GM19468 (cell line): ENCODE results near the gene SYT17.

Experiments used
- ATAC-seq: cut with Tn5 transposase; IDR thresholded peaks from one replicate; pipeline ENCODE4 v1.9.1; 2021; ENCODE audit warnings: mild to moderate bottlenecking, moderate library complexity, moderate number of reproducible peaks; ENCODE audit not compliant: unreplicated experiment; ENCODE audit errors: extremely low read depth

SYT17 gene

DNA sequence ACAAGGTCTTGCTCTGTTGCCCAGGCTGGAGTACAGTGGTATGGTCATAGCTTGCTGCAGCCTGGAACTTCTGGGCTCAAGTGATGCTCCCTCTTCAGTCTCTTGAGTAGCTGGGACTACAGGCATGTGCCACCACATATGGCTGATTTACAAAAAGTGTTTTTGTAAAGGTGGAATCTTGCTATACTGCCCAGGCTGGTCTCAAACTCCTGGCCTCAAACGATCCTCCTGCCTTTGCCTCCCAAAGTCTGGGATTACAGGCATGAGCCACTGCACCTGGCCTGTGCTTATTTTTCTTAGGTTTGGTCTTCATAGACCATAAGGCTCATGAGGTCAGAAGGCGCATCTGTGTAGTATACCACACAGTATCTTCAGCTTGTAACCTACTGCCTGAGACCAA is 122.8 kb downstream of the SYT17 start:
- ATAC-seq, result no peak

DNA sequence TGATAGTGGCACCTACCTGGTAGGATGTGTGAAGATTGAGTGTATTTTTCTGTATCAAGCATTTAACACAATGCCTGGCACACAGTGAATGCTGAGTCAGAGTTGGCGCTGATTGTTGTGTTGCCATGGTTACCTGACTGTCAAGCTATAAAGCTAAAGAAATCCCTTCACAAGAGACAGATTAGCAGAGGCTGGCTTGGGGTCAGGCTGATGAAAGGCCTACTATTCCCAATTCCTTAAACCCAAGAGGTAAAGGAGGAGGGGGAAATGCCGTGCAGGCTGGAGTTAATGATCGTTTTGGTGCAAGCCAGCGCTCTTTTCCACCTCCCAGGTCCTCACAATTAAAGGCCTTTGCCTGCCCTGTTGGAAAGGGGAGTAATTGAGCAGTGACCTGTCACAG is 123.4 kb downstream of the SYT17 start:
- no peak for ATAC-seq

DNA sequence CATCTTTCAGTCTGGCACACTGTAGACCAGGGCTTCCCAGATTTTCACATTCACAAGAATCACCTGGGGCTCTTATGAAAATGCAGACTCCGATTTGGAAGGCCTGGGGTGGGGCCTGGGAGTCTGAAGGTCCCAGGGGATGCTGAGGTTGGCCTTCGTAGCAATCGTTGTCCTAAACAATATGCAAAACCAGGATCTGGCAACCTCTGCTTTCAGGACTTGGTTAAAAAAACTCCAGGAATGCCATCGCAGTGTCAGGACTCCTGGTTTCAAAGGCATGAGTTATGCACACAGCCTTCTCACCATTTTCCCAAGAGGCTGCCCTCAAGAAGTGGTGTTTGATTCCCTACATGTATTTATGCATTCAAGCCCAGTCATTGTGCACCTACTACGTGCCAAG is 124.1 kb downstream of the SYT17 start:
- no peak for ATAC-seq

DNA sequence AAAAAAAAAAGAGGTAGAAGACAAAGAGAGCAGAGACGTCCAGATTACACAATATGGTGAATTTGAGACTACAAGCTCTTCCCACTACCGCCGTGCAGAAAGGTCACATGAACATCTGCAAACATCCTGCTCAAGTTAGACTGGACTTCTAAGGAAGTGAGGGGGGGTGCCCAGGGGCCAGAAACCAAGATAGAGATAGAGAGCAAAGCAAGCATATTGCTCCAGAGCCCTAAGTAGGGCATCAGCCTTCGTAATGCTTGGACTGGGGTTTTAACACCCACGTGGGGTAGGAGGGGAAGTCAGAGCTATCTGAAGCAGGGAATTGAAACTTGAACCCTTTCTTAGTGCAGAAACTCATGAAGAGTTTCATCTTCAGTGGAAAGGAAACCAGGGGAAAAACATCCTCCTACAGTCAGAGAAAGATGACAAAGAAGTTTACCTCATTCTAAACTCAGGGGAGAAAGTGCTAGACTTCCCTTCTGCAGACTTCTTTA is 126.2 kb downstream of the SYT17 start:
- ATAC-seq, result no peak

DNA sequence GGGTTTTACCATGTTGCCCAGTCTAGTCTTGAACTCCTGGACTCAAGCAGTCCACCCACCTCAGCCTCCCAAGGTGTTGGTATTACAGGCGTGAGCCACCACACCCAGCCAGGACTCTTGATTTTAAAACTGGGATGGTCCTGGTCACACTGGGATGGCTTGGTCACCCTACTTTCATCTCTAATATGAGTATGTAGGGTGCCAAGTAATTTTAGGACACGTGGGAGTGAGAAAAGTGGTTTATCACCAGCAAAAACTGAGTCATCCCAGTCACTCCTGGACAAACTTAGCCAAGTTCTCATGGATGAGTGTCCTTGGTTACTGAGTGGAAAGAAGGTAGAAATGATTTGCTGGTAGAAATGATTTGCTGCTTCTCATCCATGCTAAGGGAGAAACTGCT is 127.4 kb downstream of the SYT17 start:
- ATAC-seq, result no peak

DNA sequence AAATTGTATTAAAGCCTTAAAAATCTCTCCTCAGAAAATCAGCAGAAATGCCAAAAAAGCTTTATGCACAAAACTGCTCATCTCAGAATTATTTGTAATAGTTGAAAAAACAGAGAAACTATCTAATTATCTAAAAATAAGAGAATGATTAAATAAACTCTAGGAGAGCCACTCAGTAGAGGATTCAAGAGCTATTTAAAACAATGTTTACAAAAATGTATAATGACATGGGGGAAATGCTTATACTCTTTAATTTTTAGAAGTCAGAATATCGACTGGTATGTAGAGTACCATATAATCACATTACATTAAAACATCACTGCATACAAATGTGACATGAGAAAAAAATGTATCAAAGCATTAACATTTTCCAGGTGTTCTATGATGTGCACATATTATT is 129.4 kb downstream of the SYT17 start:
- ATAC-seq, result no peak

DNA sequence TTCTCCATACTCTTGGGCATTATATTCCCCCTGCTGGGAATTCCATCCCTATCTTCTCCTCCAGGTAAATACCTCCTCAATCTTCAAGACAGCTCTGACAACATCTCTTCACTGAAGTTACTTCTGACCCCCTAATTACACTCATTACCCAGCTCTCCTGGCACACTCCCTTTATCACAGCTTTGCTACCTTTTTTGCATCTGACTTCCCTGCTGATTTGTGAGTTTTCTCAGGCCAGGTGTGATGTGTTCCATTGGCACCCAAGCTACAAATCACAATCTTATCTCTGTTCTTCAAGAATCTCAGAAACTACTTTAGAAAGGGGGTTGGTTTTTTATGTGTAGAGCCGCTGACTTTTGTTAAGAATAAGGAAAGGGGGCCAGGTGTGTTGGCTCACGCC is 131.5 kb downstream of the SYT17 start:
- ATAC-seq, result no peak

DNA sequence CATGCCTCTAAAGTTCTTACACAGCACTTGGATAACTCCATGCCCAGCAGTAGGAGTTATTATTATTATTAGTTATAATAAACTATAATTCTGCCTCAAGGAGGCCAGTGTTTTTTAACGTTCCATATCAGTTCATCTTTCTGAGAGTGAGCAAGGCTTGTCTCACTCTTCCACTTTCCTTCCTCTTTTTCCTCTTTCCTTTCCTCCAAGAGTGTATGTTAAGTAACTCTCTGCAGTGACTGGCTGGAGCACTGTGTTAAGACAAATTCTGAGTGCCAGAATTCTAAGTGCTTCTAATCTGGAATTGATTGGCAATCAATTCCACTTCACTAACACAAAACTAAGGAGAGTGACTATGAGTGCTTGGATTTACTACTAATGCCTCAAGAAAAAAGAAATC is 133.9 kb downstream of the SYT17 start:
- no peak for ATAC-seq

DNA sequence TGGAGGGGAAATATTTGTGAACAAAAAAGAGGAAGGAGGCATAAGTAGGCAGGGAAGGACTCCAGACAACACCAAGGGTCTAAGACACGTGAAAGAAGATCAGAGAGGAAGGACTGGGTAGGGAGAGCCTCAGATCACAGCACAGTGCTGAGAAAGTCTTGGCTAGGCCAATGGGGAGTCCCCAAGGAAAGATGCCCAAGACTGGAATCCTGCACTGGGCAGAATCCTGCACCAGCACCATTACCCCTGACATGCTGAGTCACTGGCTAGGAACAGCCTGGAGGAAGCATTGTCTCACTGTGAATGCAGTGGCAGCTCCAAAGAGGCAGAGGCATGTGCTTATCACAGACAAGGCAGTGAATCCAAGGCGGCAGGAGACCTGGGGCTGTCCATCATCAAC is 136.7 kb downstream of the SYT17 start:
- ATAC-seq, result no peak

DNA sequence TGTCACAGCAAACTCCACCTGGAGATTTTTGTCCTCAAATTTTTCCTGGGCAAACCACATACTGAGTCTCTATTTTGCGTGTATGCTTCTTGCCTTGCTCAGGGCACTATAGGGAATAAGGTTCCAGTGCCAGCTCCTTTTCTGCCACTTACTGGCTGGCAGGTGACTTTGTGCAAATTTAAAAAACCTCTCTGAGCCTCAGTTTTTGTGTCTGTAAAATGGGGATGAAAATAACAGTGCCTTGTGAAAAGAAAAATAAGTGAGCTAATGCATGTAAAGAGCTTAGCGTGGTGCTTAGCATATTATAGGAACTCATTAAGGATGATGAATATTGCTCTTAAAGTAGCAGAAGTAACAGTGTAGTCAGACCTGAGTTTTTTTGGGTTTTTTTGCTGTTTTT is 137.4 kb downstream of the SYT17 start:
- ATAC-seq, result no peak

DNA sequence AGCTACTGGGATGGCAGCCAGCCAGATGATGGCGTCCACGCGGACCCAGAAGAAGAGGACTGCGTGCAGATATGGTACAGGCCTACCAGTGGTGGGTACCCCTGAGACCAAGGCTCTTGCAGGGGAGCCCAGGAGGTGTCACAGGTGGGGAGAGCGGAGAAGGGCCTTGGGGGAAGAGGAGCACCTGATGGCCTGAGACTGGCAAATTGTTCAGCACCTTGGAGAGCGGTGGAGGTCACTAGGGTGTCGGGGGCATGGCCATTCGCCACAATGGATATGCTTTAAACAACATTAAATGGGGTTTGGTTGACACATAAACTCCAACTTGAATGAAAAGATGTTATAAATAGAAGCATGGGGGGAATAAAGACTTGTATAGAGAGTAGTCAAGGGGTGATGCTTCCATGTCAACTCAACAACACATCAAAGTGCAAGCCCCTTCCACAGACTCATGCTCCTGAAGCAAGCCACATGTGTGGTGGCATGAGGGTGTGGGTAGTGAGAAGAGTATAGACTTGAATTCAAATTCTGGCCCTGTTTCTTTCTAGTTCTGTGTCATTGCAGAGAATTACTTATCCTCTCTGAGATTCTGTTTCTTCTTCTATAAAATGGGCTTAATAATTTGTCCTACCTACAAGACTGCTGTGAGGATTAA is 139.7 kb downstream of the SYT17 start:
- ATAC-seq, result no peak

DNA sequence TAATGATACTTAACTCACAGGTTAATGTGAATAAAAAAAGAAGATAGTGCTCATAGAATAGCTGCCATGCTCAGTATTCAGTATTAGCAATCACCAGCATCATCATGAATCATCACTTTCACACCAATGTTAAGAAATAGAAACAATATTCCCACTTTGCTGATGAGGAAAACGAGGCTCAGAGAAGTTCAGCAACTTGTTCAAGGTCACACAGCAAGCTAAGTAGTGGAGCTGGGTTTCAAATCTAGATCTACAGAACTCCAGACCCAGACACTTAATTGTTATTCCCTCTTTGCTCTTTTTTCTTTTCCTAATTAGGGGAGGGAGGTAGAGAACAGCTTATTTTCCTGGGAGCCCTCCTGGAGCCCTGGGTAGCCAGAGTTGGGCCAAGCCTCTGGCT is 140.4 kb downstream of the SYT17 start:
- no peak for ATAC-seq

DNA sequence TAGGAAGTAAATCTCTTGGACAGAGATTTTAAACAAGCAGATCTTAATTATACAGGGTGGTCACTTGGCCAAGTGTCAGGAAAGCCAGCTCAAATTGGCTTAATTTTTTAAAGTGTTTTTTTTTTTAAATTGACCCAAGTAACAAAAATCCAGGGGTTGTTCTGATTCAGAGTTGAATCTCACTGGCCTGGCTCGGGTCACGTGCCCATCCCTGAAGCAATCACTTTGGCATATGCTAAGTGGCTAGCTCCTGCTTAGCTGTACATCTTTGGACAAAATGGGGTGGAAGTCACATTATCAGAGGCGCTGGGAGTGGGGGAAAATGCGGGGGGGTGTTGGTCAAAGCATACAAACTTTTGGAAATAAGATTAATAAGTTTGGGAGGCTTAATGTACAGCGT is 141.1 kb downstream of the SYT17 start:
- no peak for ATAC-seq

DNA sequence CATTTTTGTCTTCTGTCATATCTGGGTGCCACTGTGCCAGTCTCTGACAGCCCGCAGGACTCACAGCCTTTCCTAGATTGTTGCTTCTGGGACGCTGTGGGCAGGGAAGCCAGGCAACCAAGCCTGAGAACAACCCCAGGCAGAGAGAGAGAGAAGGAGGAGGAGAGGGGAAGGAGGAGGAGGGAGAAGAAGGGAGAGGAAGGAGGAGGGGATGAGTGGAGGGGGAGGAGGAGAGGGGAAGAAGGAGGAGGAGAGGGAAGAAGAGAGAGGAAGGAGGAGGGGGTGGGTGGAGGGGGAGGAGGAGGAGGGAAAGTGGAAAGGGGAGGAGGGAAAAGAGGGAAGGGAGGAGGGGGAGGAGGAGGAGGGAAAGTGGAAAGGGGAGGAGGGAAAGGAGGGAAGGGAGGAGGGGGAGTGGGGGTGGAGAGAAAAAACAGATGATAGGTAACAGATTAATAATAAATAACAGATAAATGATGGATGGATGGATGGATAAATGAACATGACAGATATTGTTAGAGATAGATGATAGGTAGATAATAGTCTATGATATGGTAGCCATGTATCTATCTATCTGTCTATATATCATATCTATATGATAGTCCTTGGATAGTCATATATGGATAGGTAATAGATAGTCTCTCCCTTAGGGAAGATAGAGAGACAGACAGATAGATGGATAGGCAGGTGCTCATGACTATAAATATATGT is 146.8 kb downstream of the SYT17 start:
- ATAC-seq, result no peak

DNA sequence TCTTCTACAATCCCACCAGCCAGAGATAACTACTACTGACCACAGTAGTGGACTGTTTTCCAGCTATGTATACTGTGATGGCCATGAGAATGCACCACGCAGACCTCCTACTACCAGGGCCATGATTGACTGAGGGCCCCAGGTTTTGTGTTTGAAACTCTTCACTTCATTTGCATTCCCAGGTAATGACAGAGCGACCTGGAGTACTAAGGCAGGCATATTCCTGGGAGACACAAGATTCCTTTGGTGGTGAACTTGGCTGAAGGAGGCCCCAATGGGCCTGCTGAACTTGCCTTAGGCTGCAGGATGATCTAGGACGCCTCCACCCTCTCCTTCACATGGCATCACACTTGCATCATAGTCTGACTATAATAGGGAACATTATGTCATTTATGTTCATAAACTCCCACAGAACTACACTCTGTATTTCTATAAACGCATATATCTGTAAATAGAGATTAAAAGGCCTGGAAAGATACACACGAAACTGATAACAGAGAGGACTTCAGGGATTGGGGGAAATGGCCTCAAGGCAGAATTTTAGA is 147.9 kb downstream of the SYT17 start:
- ATAC-seq, result no peak

DNA sequence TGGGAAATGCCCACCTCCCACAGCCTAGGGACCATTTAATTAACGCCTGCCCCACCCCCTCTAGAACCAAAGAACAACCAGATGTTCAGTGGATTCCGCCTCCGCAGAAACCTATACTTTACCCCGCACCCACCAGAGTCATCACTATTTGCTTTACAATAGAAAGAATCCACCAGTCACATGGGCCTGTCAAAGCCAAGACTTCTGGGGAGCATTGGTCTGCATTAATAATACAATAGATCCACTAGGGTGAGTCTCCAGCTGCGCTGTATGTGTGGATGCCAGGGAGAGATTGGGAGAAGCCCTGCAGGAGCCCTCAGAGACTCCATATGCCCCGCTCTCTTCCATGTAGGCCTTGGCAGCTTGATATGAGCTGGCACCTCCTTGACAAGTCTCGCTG is 148.8 kb downstream of the SYT17 start:
- ATAC-seq, result no peak
